Measurements from ENCODE around the gene CNPPD1. TPM values are rescaled to one million over a fixed set of nuclear protein-coding genes. Genes with fewer than 3 reads are reported as not detected.

The CNPPD1 gene
- total RNA-seq: 25.0 and 25.4 TPM in 2 replicates

GRCh38 chr2:219176818-219177551, at the start of gene CNPPD1:
Gene CNPPD1 (minus strand): TSS chr2:219176925. CDS start chr2:219176828, 97 bp downstream.

GRCh38 chr2:219218732-219219701, 42.3 kb upstream of the CNPPD1 start, which contains the start of gene ABCB6:
Gene ABCB6 (minus strand): TSS chr2:219218958. CDS start chr2:219218673, 285 bp downstream.

GRCh38 chr2:219206328-219207133, 29.8 kb upstream of the CNPPD1 start, which contains the start of gene ZFAND2B:
Gene ZFAND2B (plus strand): TSS chr2:219206782. CDS start chr2:219206988, 206 bp downstream.

DNA sequence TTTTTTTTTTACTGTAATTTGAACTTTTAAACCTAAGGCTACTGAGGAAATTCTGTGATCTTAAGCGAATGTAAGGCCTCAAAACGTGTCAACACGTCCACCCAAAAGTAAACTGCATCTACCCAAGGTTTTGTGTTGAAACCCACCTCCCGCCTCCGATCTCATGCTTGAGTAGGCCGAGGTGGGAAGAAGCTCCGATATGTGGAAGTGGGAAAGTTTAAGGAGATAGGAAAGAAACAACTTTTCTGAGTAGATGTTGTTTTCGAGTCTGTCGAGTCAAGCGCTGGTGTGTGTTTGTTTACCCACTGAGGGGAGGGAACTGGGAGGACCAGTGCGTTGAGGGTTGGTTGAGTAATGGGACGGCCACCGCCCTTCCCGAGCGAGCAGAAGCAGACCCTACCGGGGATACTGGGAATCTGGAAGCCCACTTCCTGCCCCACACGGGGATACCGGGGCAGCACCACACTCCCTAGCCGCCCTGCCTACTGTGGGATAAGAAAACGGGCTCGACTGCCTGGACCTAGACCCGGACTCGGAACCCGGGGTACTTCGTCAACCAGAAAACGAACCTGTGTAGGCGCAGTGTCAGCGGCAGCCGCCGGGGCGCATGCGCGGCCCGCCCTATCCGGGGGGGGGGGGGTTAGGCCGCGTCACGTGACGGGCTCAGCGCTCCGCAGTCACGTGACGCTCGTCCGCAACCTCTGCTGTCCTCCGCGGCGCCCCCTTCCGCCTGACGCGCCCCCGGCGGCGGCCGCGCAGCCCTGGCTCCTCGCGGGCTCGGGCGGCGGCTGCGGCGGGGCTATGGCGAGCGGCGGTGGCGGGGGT, 1.0 kb upstream of the CNPPD1 start, which contains the start of gene RETREG2:
TSS of gene RETREG2 (plus strand) at position 724 of the 825 bp plus-strand sequence. CDS start at position 802, 78 bp downstream.

GRCh38 chr2:219169930-219170654, 6.6 kb downstream of the CNPPD1 start, which contains the start of gene SLC23A3:
Gene SLC23A3 (minus strand): TSS chr2:219170029. CDS start chr2:219169984, 45 bp downstream.

DNA sequence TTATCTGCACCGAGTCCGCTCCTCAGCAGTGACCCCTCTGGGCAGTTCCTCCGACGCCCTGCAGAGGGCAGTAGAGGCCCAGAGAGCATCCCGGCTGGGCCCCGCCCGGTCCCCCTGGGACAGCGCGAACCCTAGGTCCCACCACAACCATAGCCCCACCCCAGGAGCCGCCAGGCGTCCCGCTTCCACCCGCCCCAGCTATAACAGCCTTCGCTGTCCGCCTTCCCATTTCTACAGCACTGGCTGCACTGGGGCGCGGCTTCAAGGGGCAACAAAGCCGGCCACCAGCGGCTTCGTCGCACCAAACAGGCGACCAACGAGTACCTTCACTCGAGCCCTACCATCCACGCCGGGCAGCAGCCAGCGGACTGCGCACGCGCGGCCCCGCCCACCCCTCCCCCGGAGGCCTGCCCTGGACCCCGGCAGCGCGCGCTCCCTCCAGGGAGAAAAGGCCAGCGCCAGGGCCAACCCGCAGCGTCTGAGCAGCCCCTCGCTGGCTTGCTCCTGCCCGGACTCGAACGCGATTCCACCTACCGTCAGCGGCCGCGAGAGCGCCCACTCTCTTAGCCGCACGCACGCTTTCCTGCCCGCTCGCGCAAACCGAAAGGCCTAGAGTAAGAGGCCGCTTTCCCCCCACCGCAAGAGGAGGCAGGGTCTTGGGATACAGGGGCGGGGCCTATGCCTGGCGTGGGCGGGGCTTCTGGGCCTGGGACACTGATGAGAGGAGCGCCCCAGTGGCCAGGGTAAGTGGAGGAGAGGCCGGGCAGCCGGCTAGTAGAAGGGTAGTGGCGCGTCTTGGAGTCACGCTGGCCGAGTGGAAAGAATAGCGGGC, 16.3 kb downstream of the CNPPD1 start, which contains the start of gene NHEJ1:
TSS of gene NHEJ1 (minus strand) at position 630 of the 832 bp plus-strand sequence. CDS start 2,453 bp downstream, outside the sequence.

Other genes with a start within 250 kb of the CNPPD1 start
- not detected in 2 replicates for gene CDK5R2, start 217.3 kb downstream of the CNPPD1 start, total RNA-seq
- not detected in 2 replicates for gene FEV, start 191.7 kb downstream of the CNPPD1 start, total RNA-seq
- not detected in 2 replicates for gene CRYBA2, start 183.5 kb downstream of the CNPPD1 start, total RNA-seq
- gene CFAP65, start 135.4 kb downstream of the CNPPD1 start, total RNA-seq: not detected in 2 replicates
- gene IHH, start 116.0 kb downstream of the CNPPD1 start, total RNA-seq: not detected in 2 replicates
- 16.3 and 18.6 TPM in 2 replicates for gene NHEJ1, start 16.1 kb downstream of the CNPPD1 start, total RNA-seq
- 0.45 and 0.50 TPM in 2 replicates for gene SLC23A3, start 6.9 kb downstream of the CNPPD1 start, total RNA-seq
- gene RETREG2, start 1.4 kb upstream of the CNPPD1 start, total RNA-seq: 34.6 and 41.9 TPM in 2 replicates
- 28.2 and 31.9 TPM in 2 replicates for gene ZFAND2B, start 29.9 kb upstream of the CNPPD1 start, total RNA-seq
- 12.4 and 15.5 TPM in 2 replicates for gene ABCB6, start 42.0 kb upstream of the CNPPD1 start, total RNA-seq
- gene ATG9A, start 52.7 kb upstream of the CNPPD1 start, total RNA-seq: 50.8 and 53.8 TPM in 2 replicates
- 18.7 and 21.7 TPM in 2 replicates for gene ANKZF1, start 52.9 kb upstream of the CNPPD1 start, total RNA-seq
- 11.4 and 12.9 TPM in 2 replicates for gene GLB1L, start 68.5 kb upstream of the CNPPD1 start, total RNA-seq
- gene STK16, start 68.6 kb upstream of the CNPPD1 start, total RNA-seq: 15.9 and 18.8 TPM in 2 replicates
- gene TUBA4B, start 76.3 kb upstream of the CNPPD1 start, total RNA-seq: not detected in 2 replicates
- 20.2 and 24.7 TPM in 2 replicates for gene TUBA4A, start 77.0 kb upstream of the CNPPD1 start, total RNA-seq
- 19.8 and 23.7 TPM in 2 replicates for gene DNAJB2, start 102.4 kb upstream of the CNPPD1 start, total RNA-seq
- gene PTPRN, start 132.5 kb upstream of the CNPPD1 start, total RNA-seq: 7.9 and 9.8 TPM in 2 replicates
- not detected in 2 replicates for gene RESP18, start 155.8 kb upstream of the CNPPD1 start, total RNA-seq
- 42.2 and 45.6 TPM in 2 replicates for gene DNPEP, start 211.0 kb upstream of the CNPPD1 start, total RNA-seq
- gene DES, start 241.5 kb upstream of the CNPPD1 start, total RNA-seq: 3.0 and 5.0 TPM in 2 replicates

Measured in bronchus fibroblast of lung (primary cell).